NCI-H526 (cell line): Measurements from ENCODE around the gene CHCHD5.
"Not testable (repeated sequence)": the region's sequence is repeated elsewhere in the genome, so short reads cannot be mapped to it uniquely, and the experiment has no call there.

Source experiments
- DNase-seq, 2 experiments: peaks; one replicate each; lab custom pipeline; 2025; lab: John Stamatoyannopoulos, UW

Gene CHCHD5, protein sequence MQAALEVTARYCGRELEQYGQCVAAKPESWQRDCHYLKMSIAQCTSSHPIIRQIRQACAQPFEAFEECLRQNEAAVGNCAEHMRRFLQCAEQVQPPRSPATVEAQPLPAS

DNA sequence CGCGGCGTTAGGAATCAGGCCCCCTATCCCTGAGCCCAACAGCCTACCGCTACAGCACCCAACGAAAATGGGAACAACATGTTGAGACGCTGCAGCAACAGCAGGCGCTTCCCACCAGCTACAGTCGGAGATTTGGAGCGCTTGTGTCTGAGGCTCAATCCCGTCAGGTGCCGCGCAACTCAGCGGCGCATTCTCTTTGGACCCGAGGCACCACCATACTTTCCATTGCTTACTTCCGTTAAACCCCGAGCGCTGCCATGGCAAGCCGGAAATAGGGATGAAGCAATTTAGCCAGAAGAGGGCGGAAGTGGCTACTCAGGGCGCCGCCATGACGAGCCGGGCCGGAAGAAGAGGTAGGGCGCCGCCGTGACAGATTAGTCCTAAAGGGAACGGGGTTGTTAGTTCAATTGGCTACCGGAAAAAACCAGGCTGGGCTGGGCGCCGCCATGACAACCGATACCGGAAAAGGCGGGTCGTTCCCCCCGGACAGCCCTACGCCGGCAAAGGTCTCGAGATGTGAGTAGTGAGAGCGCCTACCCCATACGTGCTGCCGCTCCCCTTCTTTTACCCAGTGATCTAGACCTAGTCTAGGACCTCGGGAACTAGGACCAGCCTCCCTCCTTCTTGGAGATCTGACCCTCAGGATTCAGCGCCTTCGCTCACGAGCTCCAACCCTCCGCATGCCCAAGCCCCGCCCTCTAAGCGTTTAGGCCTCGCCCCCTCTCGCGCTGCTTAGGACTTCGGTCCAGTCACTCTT, at the start of gene CHCHD5:
CHCHD5 (plus strand) TSS at position 476 of the 757 bp plus-strand sequence; CDS start at position 515, 39 bp downstream.
- DNase-seq: peak; percentile 84 to 94

GRCh38 chr2:112534826-112535225, 49.6 kb upstream of the CHCHD5 start:
- no peak for DNase-seq

DNA sequence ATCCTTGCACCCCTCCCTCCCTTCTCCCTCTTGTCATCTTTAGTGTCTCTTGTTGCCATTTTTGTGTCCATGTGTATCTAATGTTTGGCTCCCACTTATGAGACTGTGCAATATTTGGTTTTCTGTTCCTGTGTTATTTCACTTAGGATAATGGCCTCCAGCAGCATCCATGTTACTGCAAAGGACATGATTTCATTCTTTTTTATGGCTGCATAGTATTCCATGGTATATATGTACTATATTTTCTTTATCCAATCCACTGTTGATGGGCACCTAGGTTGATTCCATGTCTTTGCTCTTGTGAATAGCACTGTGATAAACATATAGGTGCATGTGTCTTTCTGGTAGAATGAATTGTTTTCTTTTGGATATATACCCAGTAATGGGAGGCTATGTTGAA, 47.7 kb upstream of the CHCHD5 start:
- DNase-seq: not testable (repeated sequence)

- no peak for DNase-seq
Measured at GRCh38 chr2:112539306-112539705, 45.1 kb upstream of the CHCHD5 start.

DNA sequence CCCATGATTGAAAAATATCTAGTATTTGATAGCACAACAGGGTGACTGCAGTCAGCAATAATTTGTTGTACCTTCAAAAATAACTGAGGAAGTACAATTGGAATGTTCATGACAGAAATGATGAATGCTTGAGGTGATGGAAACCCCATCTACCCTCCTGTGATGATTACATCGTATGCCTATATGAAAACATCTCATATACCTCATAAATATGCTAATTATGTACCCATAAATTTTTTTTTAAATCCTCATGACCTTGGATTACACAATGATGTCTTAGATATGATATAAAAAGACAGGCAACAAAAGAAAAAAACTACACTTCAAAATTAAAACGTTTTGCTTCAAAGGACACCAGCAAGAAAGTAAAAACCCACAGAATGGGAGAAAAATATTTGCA, 43.5 kb upstream of the CHCHD5 start:
- DNase-seq: no peak

DNA sequence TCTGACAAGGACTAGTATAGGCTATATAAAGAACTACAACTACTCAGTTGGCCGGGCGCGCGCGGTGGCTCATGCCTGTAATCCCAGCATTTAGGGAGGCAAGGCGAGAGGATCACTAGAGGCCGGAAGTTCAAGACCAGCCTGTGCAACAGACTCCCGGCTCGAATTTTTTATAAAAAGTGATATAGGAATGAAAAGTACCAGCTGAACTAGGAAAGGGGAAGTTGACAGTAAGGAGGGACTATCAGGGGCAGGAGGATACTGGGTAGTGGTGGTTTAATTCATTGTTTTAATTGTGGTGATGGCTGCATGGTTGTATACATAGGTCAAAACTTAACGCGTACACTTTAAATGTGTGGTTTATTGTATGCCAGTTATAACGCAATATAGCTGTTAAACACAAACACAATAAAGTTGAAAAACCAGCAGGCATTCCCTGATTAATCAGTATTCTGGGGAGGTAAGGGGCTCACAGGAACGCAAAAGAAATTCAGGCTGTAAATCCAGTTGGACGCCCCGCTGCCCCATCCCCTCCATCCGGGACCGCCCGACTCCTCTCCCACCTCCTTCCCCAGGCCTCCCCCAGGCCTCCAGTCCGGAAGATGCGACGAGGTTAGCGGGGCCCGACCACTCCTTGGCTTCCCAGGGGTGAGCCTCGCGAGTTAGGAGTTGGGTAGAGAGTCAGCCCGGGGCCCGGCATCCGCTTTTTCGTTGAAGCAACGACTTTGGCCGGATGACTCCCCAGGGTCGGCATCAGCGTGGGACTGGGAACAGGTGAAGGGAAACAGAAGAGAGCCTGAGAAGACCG, 42.9 kb upstream of the CHCHD5 start:
- DNase-seq: peak; percentile 74 to 89

GRCh38 chr2:112542123-112542983, 42.1 kb upstream of the CHCHD5 start, which contains the start of gene POLR1B:
Gene POLR1B, plus strand, starts transcription at chr2:112542465. Its CDS starts 30 bp downstream, at chr2:112542495.
- peak; percentile 85 to 91 for DNase-seq

DNA sequence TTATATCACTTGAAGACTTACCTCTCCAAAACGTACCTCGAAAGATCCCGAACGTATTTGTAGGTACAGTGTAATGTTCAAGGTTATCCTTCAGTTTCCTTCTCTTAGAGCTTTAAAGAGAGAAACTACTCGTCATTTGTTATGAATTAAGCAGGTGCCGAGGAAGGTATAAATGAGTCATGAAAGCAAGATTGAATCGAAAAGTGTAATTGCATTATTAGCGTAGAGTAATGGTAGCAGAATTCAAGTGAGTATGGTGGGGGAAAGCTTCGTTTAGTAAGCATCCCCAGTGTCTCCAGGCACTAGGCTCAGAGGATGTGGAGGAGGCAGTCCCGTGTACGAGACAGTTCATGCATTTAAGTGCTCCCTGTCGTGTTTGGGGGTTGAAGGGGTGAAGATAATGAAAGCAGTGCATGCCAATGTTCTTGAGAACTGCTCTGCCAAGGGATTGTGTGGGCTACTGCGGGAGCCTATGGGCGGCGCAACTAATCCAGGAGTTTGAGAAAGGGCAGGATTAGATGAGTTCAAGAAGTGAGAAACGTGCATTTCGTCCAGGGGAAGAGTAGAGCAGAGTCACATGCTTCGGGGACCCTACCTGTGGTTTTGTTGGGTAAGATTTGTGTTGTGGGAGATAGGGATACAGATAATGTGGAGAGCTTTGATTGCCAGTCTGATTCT, 41.3 kb upstream of the CHCHD5 start:
- DNase-seq: peak in 1 of 2 experiments; percentile 40

GRCh38 chr2:112547333-112547732, 37.1 kb upstream of the CHCHD5 start:
- DNase-seq: no peak

GRCh38 chr2:112548980-112549379, 35.4 kb upstream of the CHCHD5 start:
- no peak for DNase-seq

DNA sequence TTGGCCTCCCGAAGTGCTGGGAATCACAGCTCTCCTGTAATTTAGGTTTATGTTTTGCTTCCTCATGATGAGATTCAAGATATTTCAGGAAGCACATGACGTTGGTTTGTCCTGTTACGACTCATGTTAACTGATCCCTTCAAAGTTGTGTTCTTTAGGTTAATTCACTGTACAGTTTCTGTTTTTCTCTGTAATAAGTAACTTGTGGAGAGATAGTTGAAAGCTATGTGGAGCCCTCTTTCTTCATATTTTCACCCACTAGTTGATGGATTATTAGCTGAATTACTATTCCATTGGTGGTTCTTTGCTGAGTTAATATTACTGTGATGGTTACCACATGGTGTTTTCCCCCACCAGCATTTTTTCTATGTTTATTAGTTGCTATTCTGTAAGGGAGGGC, 18.3 kb upstream of the CHCHD5 start:
- DNase-seq: no peak

DNA sequence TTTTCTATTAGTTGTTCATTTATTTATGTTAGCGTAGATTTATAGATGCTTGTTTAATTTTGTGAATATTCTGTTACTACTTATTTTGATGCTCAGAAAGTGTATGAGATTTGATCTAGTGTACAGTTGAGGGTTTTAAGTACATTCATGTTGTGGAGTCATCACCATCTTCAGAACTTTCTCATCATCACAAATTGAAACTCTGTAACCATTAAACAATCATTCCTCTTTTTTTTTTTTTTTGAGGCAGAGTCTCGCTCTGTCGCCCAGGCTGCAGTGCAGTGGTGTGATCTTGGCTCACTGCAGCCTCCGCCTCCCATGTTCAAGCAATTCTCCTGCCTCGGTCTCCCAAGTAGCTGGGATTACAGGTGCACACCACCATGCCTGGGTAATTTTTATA, 17.9 kb upstream of the CHCHD5 start:
- not testable (repeated sequence) for DNase-seq

DNA sequence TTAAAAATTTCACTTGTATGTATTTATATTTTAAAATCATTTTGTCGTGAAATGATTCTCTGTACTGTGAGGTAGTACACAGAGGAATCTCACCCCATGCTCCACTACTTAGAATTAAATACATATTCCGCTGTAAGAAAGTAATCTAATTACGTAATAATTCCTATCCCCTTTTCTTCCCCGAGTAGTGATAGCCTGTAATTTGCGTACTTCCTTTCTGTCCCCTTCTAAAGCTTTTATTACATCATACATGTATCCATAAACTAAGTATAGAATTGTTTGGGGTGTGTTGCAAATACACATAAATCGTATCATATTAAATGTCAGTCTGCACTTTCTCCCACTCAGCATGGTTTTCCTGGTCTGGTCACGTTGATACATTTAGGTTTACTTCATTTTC, 12.4 kb upstream of the CHCHD5 start:
- DNase-seq: no peak

DNA sequence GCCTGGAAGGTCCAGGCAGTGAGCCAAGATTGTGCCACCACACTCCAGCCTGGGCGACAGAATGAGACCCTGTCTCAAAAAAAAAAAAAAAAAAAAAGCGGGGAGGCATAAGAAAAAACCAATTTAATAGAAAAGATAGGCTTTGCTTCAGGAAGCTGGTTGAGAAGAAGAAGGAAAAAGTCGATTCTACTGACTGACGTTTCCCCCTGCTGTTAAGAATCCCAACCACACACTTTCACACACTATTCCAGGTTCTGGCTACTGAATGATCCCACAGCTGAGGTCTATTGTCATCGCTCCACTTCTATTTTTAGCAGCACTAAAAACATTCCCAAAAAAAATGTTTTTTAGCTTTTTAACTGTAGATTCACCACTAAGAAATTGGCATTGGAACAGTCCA, 6.7 kb upstream of the CHCHD5 start:
- no peak for DNase-seq

DNA sequence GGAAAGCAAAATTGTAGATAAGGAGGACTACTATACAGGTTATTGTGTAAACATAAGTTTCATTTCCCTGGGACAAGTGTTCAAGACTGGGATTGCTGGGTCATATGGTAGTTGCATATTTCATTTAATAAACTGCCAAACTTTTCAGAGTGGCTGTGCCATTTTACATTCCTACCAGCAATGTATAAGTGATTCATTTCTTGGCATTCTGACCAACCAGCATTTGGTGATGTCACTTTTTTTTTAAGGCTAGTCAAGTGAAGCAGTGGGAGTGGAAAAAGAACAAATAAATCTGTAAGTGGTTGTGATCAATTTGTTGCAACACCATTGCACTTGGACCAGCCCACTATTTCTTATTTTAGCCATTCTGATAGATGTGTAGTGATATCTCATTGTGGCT, 5.2 kb upstream of the CHCHD5 start:
- no peak for DNase-seq

DNA sequence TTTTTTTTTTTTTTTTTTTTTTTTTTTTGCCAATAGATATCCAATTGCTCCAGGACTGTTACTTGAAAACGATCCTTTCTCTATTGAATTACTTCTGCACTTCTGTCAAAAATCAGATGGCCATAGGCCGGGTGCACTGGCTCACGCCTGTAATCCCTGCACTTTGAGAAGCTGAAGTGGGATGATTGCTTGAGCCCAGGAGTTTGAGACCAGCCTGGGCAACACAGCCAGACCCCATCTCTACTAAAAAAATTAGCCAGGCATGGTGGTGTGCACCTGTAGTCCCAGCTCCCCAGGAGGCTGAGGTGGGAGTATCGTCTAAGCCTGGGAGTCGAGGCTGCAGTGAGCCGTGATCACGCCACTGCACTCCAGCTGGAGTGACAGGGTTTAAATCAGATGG, 4.3 kb upstream of the CHCHD5 start:
- no peak for DNase-seq

DNA sequence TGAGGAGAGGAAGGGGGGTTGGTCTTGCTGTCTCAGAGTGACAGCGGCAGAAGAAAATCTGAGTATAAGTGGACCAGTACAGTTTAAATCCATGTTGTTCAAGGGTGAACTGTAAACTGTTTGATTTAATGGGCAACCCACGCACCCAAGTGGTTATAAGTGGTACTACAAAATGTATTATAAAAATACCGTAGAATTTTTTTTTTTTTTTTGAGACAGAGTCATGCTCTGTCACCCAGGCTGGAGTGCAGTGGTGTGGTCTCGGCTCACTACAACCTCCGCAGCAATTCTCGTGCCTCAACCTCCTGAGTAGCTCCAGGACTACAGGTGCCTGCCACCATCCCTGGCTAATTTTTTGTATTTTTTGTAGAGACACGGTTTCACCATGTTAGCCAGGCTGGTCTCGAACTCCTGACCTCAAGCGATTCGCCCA, 2.1 kb upstream of the CHCHD5 start:
- peak; percentile 11 to 77 for DNase-seq

GRCh38 chr2:112583497-112584133, 794 bp upstream of the CHCHD5 start:
- DNase-seq: peak; percentile 2 to 21

DNA sequence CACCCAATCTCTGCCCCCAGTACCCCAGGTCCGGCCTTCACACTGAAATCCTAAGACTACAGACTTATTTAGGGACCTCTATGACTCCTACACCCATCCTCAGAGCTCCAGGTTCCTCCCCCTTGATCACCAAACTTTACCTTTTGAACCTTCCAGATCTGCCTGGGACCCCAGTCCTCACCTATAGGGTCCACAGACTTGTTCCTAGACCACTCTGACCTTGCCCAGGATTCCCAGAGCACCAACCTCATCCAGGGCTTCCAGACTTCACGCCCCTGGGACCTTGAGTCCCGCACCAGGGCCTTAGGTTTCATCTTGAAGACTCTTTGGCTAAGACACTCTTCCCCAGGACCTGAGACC, 462 bp downstream of the CHCHD5 start:
- DNase-seq: no peak

- no peak for DNase-seq
Measured at GRCh38 chr2:112585400-112585799, 991 bp downstream of the CHCHD5 start.
